HEK293T (cell line): ENCODE results near the gene TMPRSS3.

Experiments used
- FOXA1 ChIP-seq: fragments of 450-650 bp; IDR thresholded peaks from 2 replicates; pipeline ENCODE4 v1.6.1; 2016; ENCODE audit warnings: mild to moderate bottlenecking
- SP1 ChIP-seq: fragments of 450-650 bp; IDR thresholded peaks from 2 replicates; pipeline ENCODE4 v1.6.1; 2017
- TF ChIP-seq, protein P1 (sequence below): fragments of 450-650 bp; IDR thresholded peaks from 2 replicates; pipeline ENCODE4 v1.6.1; 2016

DNA sequence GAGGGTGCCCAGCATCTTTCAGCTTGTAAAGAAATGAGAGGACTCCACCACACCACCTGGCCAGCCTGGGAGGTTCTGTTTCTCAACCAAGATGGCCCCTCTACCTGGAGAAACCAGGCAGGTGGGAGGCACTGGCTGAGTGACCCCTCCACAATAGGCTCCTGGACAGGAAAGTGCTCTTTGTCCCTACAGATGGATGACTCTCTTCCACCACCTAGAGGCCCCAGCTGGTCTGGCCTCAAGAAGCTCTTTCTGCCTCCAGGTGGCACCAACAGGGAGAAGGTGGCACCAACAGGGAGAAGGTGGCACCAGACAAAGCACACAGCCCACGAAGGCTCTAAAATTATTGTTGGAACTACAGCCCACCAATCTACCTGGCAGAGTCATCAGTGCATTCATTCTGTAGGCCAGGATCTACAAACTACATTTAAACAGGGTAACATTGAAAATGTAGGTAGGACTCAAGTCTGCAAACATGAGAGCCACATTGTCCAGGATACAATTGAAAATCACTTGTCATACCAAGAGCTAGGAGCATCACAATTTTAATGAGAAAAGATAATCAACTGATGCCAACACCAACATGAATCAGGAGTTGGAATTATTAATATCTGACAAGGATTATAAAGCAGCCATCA is 14.4 kb downstream of the TMPRSS3 start:
- TF ChIP-seq, protein P1, sequence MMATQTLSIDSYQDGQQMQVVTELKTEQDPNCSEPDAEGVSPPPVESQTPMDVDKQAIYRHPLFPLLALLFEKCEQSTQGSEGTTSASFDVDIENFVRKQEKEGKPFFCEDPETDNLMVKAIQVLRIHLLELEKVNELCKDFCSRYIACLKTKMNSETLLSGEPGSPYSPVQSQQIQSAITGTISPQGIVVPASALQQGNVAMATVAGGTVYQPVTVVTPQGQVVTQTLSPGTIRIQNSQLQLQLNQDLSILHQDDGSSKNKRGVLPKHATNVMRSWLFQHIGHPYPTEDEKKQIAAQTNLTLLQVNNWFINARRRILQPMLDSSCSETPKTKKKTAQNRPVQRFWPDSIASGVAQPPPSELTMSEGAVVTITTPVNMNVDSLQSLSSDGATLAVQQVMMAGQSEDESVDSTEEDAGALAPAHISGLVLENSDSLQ, result no peak
- TF ChIP-seq FOXA1, result no peak
- TF ChIP-seq SP1, result no peak
